ENCODE data around the gene KDM6B. TPM values are rescaled to one million over a fixed set of nuclear protein-coding genes. Genes with fewer than 3 reads are reported as not detected.

Gene KDM6B
- total and polyA plus RNA-seq, 9 of the 15 experiments (the other 6 are each of a cell fraction or from before 2014, with no cell fraction given): 0.01 to 22.9 (median 2.2) TPM

DNA sequence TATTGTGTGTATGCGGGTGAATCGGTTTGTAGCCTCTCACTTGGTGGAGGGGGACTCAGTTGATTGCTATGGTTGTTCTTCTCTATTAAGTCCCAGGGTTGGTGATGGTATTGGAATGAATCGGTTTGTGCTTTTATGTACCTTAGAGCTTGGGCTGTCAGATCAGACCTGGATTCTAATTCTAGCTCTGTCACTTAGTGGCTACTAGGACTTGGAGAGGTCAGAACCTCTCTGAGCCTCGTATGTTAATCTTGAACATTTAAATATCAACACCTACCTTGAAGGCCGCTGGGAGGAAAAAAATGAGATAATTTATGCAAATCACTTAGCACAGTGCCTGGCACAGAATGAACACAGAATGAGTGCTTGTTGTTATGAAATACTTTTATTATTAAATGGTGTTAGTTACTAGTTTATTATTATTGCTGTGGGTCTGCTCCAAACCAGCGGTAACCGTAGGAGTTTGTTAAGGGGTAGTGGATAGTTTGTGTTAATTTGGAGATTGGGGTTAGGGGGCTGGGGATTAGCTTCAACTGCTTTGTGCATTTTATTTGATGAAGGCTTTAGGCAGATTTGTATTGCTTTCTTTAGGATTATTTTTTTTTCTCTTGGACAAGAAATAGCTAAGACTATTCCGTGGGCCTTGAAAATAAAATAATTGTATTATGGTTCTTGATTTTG lies 3.5 kb downstream of the KDM6B start:
- Histone ChIP-seq H3K36me3 (ENCODE audit: control insufficient read depth, insufficient read depth, low read length) (peaks cover 10% of the 10 kb centered on the region; the same call in 2 of the 3 replicates), H3K27ac (ENCODE audit: extremely low read depth, low read depth, low read length) (peak overlapping the region; percentile 85), H3K4me2 (ENCODE audit: insufficient read depth, low read length) (peak overlapping the region; percentile 88), H3K79me2 (ENCODE audit: control insufficient read depth, insufficient read depth, low read length) (peaks cover 30% of the 10 kb centered on the region), H3K9me3 (replicated peaks; ENCODE audit: control insufficient read depth, insufficient read depth, low read depth, low read length) (no peaks in the 10 kb centered on the region), H2AFZ (ENCODE audit: low read depth, low read length) (peak overlapping the region; percentile 70), H4K20me1 (replicated peaks; ENCODE audit: control insufficient read depth, insufficient read depth, low read length) (no peaks in the 10 kb centered on the region; the same call in 1 of the 2 replicates), H3K4me1 (replicated peaks in 1 of 2; ENCODE audit: control insufficient read depth in 2 of 2, insufficient read depth in 2 of 2, low read length in 2 of 2) (peaks cover 46 to 65% of the 10 kb centered on the region in 2 experiments), H3K9me1 (ENCODE audit: control insufficient read depth, insufficient read depth, low read length) (no peaks in the 10 kb centered on the region), H3K9ac (ENCODE audit: insufficient read depth in 1 of 2, low read depth in 2 of 2, low read length in 2 of 2) (peak overlapping the region in 1 of 2 experiments; percentile 65; a peak in 3 of 4 replicates), H3K27me3 (ENCODE audit: control insufficient read depth in 2 of 2, insufficient read depth in 2 of 2, low read length in 2 of 2) (no peaks in the 10 kb centered on the region), H3K4me3 (peak overlapping the region; percentile 25)
- intact Hi-C loops (cut with micrococcal nuclease) (loop anchor here (1.0 to 10.0 kb wide), 3 partner anchors 20 to 287 kb away; partner anchors contain the start of genes HES7 and NAA38), in situ Hi-C loops (cut with MboI) (no loop called here)
- BruUV-seq (replicated peaks): no TSS peak
- CTCF ChIA-PET (ENCODE audit: low intra/inter-chr PET ratio): no interaction called here
- WGBS (ENCODE audit: insufficient coverage, low coverage, missing lambda C conversion rate): 3% methylated on average over 8 of the region's 8 CpGs
- FAIRE-seq: no peak
- DNase-seq (ENCODE audit: extremely low read depth in 1 of 4, low spot score in 3 of 4): peak in 1 of 4 experiments; percentile 56
- POLR2A ChIA-PET: interaction anchor here (0.6 to 1.0 kb wide), 6 partner anchors 8 to 103 kb away, joined by 3 to 5 read pairs (median 4); partner anchors contain the start of genes CYB5D1 and NAA38
- no peak for ATAC-seq
- TF ChIP-seq ZNF124 (CRISPR knock-in tag; IDR thresholded peaks at IDR 0.05): no peak
- no peak for TF ChIP-seq NCOA2 (IDR thresholded peaks at IDR 0.05; ENCODE audit: partially characterized antibody in 2 of 2)
- TF ChIP-seq, protein P1, sequence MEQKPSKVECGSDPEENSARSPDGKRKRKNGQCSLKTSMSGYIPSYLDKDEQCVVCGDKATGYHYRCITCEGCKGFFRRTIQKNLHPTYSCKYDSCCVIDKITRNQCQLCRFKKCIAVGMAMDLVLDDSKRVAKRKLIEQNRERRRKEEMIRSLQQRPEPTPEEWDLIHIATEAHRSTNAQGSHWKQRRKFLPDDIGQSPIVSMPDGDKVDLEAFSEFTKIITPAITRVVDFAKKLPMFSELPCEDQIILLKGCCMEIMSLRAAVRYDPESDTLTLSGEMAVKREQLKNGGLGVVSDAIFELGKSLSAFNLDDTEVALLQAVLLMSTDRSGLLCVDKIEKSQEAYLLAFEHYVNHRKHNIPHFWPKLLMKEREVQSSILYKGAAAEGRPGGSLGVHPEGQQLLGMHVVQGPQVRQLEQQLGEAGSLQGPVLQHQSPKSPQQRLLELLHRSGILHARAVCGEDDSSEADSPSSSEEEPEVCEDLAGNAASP (IDR thresholded peaks at IDR 0.05): no peak
- no peak for TF ChIP-seq ARID2 (IDR thresholded peaks at IDR 0.05)
- no peak for TF ChIP-seq ZNF785 (CRISPR knock-in tag; IDR thresholded peaks at IDR 0.05)
- TF ChIP-seq CBFA2T2 (conservative IDR thresholded peaks at IDR 0.05): no peak
- TF ChIP-seq LEF1 (IDR thresholded peaks at IDR 0.05): no peak
- no peak for TF ChIP-seq WHSC1 (IDR thresholded peaks at IDR 0.05; ENCODE audit: low read length)
- TF ChIP-seq, protein P2, sequence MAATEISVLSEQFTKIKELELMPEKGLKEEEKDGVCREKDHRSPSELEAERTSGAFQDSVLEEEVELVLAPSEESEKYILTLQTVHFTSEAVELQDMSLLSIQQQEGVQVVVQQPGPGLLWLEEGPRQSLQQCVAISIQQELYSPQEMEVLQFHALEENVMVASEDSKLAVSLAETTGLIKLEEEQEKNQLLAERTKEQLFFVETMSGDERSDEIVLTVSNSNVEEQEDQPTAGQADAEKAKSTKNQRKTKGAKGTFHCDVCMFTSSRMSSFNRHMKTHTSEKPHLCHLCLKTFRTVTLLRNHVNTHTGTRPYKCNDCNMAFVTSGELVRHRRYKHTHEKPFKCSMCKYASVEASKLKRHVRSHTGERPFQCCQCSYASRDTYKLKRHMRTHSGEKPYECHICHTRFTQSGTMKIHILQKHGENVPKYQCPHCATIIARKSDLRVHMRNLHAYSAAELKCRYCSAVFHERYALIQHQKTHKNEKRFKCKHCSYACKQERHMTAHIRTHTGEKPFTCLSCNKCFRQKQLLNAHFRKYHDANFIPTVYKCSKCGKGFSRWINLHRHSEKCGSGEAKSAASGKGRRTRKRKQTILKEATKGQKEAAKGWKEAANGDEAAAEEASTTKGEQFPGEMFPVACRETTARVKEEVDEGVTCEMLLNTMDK (IDR thresholded peaks at IDR 0.05; ENCODE audit: borderline replicate concordance, insufficient read depth, low read depth, low read length, poor library complexity, severe bottlenecking): no peak
- no peak for TF ChIP-seq NCOA4 (IDR thresholded peaks at IDR 0.05; ENCODE audit: partially characterized antibody)
- no peak for TF ChIP-seq ZNF584 (CRISPR knock-in tag; IDR thresholded peaks at IDR 0.05; ENCODE audit: low read depth)
- TF ChIP-seq MEIS2 (IDR thresholded peaks at IDR 0.05; ENCODE audit: partially characterized antibody): peak; percentile 11
- no peak for TF ChIP-seq ZNF444 (CRISPR knock-in tag; IDR thresholded peaks at IDR 0.05)
- TF ChIP-seq, protein P3, sequence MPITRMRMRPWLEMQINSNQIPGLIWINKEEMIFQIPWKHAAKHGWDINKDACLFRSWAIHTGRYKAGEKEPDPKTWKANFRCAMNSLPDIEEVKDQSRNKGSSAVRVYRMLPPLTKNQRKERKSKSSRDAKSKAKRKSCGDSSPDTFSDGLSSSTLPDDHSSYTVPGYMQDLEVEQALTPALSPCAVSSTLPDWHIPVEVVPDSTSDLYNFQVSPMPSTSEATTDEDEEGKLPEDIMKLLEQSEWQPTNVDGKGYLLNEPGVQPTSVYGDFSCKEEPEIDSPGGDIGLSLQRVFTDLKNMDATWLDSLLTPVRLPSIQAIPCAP (CRISPR knock-in tag; IDR thresholded peaks at IDR 0.05; ENCODE audit: borderline replicate concordance): no peak

Measured in K562 (cell line).